Panc1 (cell line): ENCODE measurements around the gene LRRC4. TPM values are rescaled to one million over a fixed set of nuclear protein-coding genes. Genes with fewer than 3 reads are reported as not detected.
A peak's percentile ranks its signal among the peaks of the same experiment; 100 is the strongest.

ENCODE experiments used
- ATAC-seq: fragments of 200-7000 bp; cut with Tn5 transposase; 2 replicates; pipeline ENCODE4 v1.9.1; 2020; ENCODE audit warnings: mild to moderate bottlenecking, moderate library complexity
- BruUV-seq: library from RNA; stranded (reverse); fragments of 400-500 nt; replicated peaks from 2 replicates; lab custom pipeline; 2021; lab: Mats Ljungman, UMichigan
- CTCF ChIA-PET: fragments of 300-600 bp; sonication (Branson Sonifier 250); formaldehyde crosslinking; loops from one replicate; lab custom pipeline; 2022; ENCODE audit warnings: antibody characterized with exemption; lab: Charles Lee
- POLR2A ChIA-PET: fragments of 300-600 bp; sonication (Branson Sonifier 250); formaldehyde crosslinking; loops from one replicate; lab custom pipeline; 2022; ENCODE audit warnings: antibody characterized with exemption; lab: Charles Lee
- DNase-seq: peaks from one replicate; pipeline ENCODE4 v3.0.0-alpha.2; 2010; ENCODE audit warnings: low read depth, low spot score
- H3K27ac ChIP-seq: 2 replicates; pipeline ENCODE4 v1.5.1; 2011; ENCODE audit warnings: mild to moderate bottlenecking, low read length, inconsistent platforms
- H3K27me3 ChIP-seq: fragments of 200-500 bp; sonication (Bioruptor generic); 2 replicates; pipeline ENCODE4 v1.6.0; 2014; ENCODE audit warnings: low read length, inconsistent platforms; ENCODE audit not compliant: control insufficient read depth, insufficient read depth
- H3K36me3 ChIP-seq: fragments of 200-500 bp; sonication (Bioruptor generic); 2 replicates; pipeline ENCODE4 v1.5.1; 2014; ENCODE audit warnings: inconsistent platforms, mild to moderate bottlenecking, low read length, moderate library complexity; ENCODE audit not compliant: control insufficient read depth, insufficient read depth
- H3K4me1 ChIP-seq: 2 replicates; pipeline ENCODE4 v1.5.1; 2011; ENCODE audit warnings: inconsistent platforms, mild to moderate bottlenecking, low read length, moderate library complexity; ENCODE audit not compliant: control insufficient read depth, insufficient read depth
- H3K4me3 ChIP-seq, 2 experiments: 2 replicates each; pipeline ENCODE4 v1.5.1; 2011 to 2012; ENCODE audit warnings: low read depth in 2 of 2, low read length in 2 of 2, mild to moderate bottlenecking in 2 of 2, inconsistent platforms in 1 of 2, moderate library complexity in 1 of 2
- H3K9me3 ChIP-seq: fragments of 200-500 bp; sonication (Bioruptor generic); 2 replicates; pipeline ENCODE4 v1.5.1; 2014; ENCODE audit warnings: low read depth, mild to moderate bottlenecking, inconsistent platforms, low read length, moderate library complexity; ENCODE audit not compliant: control insufficient read depth, insufficient read depth
- CTCF ChIP-seq: fragments of 450-650 bp; IDR thresholded peaks from 2 replicates; pipeline ENCODE4 v1.5.1; 2017; ENCODE audit warnings: mild to moderate bottlenecking
- POLR2AphosphoS5 ChIP-seq: IDR thresholded peaks from 2 replicates; pipeline ENCODE4 v1.6.1; 2012; ENCODE audit warnings: mild to moderate bottlenecking, low read depth, low read length, moderate library complexity
- REST ChIP-seq, 2 experiments: IDR thresholded peaks; 2 replicates each; pipeline ENCODE4 v1.6.1; 2011 to 2012; ENCODE audit warnings: low read depth in 2 of 2, control low read depth in 1 of 2, low read length in 1 of 2, mild to moderate bottlenecking in 1 of 2, moderate library complexity in 1 of 2; ENCODE audit not compliant: insufficient read depth in 1 of 2
- SIN3A ChIP-seq: IDR thresholded peaks from 2 replicates; pipeline ENCODE4 v1.6.1; 2012; ENCODE audit warnings: low read depth, mild to moderate bottlenecking, low read length, moderate library complexity, borderline replicate concordance; ENCODE audit not compliant: insufficient read depth
- TCF7L2 ChIP-seq: IDR thresholded peaks from 2 replicates; pipeline ENCODE4 v1.6.1; 2011; ENCODE audit warnings: mild to moderate bottlenecking, low read depth, low read length, inconsistent platforms
- in situ Hi-C: cut with HindIII; loops from 2 replicates; pipeline ENCODE4 v1.10.0; 2016; ENCODE audit warnings: low sequenced_read_pairs, low pct_unique_long_range_greater_than_20kb
- intact Hi-C: fragments of 100-400 bp; cut with micrococcal nuclease; formaldehyde crosslinking; loops from one replicate; pipeline ENCODE4 v1.10.0; 2022; ENCODE audit not compliant: unreplicated experiment
- total RNA-seq: library from RNA; stranded (reverse); gene quantifications from one replicate; pipeline ENCODE4 v1.2.1, GENCODE V29; 2021; ENCODE audit not compliant: unreplicated experiment

Gene LRRC4
- total RNA-seq, 1 experiment from 2014 or later: not detected

- ATAC-seq (no peak), DNase-seq (no peak)
- H3K36me3 ChIP-seq: no peaks in the 10 kb centered on the region
Measured at GRCh38 chr7:128056901-128057300, 25.7 kb upstream of the LRRC4 start.

GRCh38 chr7:128055637-128056036 is 24.4 kb upstream of the LRRC4 start:
- Histone ChIP-seq H3K27ac (no peak overlapping the region), H3K9me3 (no peaks in the 10 kb centered on the region), H3K27me3 (no peaks in the 10 kb centered on the region), H3K36me3 (no peaks in the 10 kb centered on the region), H3K4me1 (no peaks in the 10 kb centered on the region), H3K4me3 (no peak overlapping the region)
- DNase-seq: no peak
- ATAC-seq: no peak
- in situ Hi-C loops (no loop called here), intact Hi-C loops (no loop called here)
- ChIA-PET CTCF (no interaction called here), POLR2A (no interaction called here)
- no peak for TF ChIP-seq TCF7L2
- TF ChIP-seq CTCF: no peak
- no TSS peak for BruUV-seq

More at GRCh38 chr7:128056901-128057300, 25.7 kb upstream of the LRRC4 start:
- no peaks in the 10 kb centered on the region for H3K4me1 ChIP-seq
- ChIA-PET POLR2A (no interaction called here), CTCF (no interaction called here)
- TSS peak; percentile 8 for BruUV-seq
- no peak overlapping the region for H3K27ac ChIP-seq
- H3K4me3 ChIP-seq: no peak overlapping the region
- intact Hi-C loops: no loop called here
- no peaks in the 10 kb centered on the region for H3K9me3 ChIP-seq
- no peaks in the 10 kb centered on the region for H3K27me3 ChIP-seq
- in situ Hi-C loops: no loop called here
- TF ChIP-seq CTCF (no peak), POLR2AphosphoS5 (no peak), REST (IDR thresholded peaks at IDR 0.05; ENCODE audit: insufficient read depth in 1 of 2, low read depth in 2 of 2, low read length in 1 of 2) (no peak), TCF7L2 (no peak), SIN3A (no peak)

GRCh38 chr7:128054511-128054910 is 23.3 kb upstream of the LRRC4 start:
- in situ Hi-C loops: no loop called here
- CTCF ChIA-PET: no interaction called here

More at GRCh38 chr7:128054511-128054910, 23.3 kb upstream of the LRRC4 start:
- no peaks in the 10 kb centered on the region for H3K4me1 ChIP-seq
- DNase-seq (no peak), ATAC-seq (no peak)
- BruUV-seq: no TSS peak
- no peaks in the 10 kb centered on the region for H3K27me3 ChIP-seq
- POLR2A ChIA-PET: interaction anchor here (0.6 kb wide), 1 partner anchor 22 kb away, joined by 4 read pairs; no protein-coding TSS in a partner anchor
- TF ChIP-seq REST (IDR thresholded peaks at IDR 0.05; ENCODE audit: insufficient read depth in 1 of 2, low read depth in 2 of 2, low read length in 1 of 2) (no peak), TCF7L2 (no peak), CTCF (no peak), SIN3A (no peak), POLR2AphosphoS5 (no peak)
- no peaks in the 10 kb centered on the region for H3K9me3 ChIP-seq
- intact Hi-C loops: no loop called here
- H3K36me3 ChIP-seq: no peaks in the 10 kb centered on the region
- H3K27ac ChIP-seq: no peak overlapping the region
- H3K4me3 ChIP-seq: no peak overlapping the region
